Neural cell (in vitro differentiated cells): ENCODE measurements around the gene SLC16A4.

Experiments
- CTCF ChIP-seq: fragments of 450-650 bp; IDR thresholded peaks from 2 replicates; pipeline ENCODE4 v1.5.1; 2014; ENCODE audit warnings: antibody characterized with exemption, mild to moderate bottlenecking, moderate library complexity; ENCODE audit not compliant: poor library complexity, severe bottlenecking
- EP300 ChIP-seq: fragments of 450-650 bp; conservative IDR thresholded peaks from 2 replicates; pipeline ENCODE4 v1.6.1; 2014; ENCODE audit warnings: antibody characterized with exemption, mild to moderate bottlenecking, moderate library complexity; ENCODE audit not compliant: poor library complexity, severe bottlenecking
- EZH2 ChIP-seq: fragments of 200-600, 300-800 bp; shearing (Covaris generic), sonication (generic); IDR thresholded peaks from 2 replicates; pipeline ENCODE4 v1.6.1; 2014; ENCODE audit warnings: antibody characterized with exemption, low read length, borderline replicate concordance, mild to moderate bottlenecking; ENCODE audit not compliant: insufficient read depth, poor library complexity, severe bottlenecking
- POLR2AphosphoS5 ChIP-seq: IDR thresholded peaks from 2 replicates; pipeline ENCODE4 v1.6.1; 2012
- RAD21 ChIP-seq: fragments of 450-650 bp; conservative IDR thresholded peaks from 2 replicates; pipeline ENCODE4 v1.6.1; 2014; ENCODE audit warnings: antibody characterized with exemption, mild to moderate bottlenecking, moderate library complexity
- REST ChIP-seq: IDR thresholded peaks from 2 replicates; pipeline ENCODE4 v1.6.1; 2012; ENCODE audit warnings: borderline replicate concordance
- SMC3 ChIP-seq: fragments of 450-650 bp; conservative IDR thresholded peaks from 2 replicates; pipeline ENCODE4 v1.6.1; 2014; ENCODE audit warnings: antibody characterized with exemption, mild to moderate bottlenecking, moderate library complexity; ENCODE audit not compliant: poor library complexity
- TAF1 ChIP-seq: IDR thresholded peaks from 2 replicates; pipeline ENCODE4 v1.6.1; 2012; ENCODE audit warnings: low read depth

GRCh38 chr1:110384581-110385321, 6.1 kb downstream of the SLC16A4 start:
- TF ChIP-seq CTCF = no peak
- TF ChIP-seq TAF1 = no peak
- no peak for TF ChIP-seq EZH2
- TF ChIP-seq POLR2AphosphoS5 = no peak
- TF ChIP-seq RAD21 = no peak
- no peak for TF ChIP-seq EP300
- no peak for TF ChIP-seq REST
- TF ChIP-seq SMC3 = no peak
